ENCODE results near the gene CIBAR2.

CIBAR2 gene

GRCh38 chr16:85151603-85152413, 39.5 kb upstream of the CIBAR2 start:
- no peaks in the 10 kb centered on the region for H3K9me3 ChIP-seq
- no peak overlapping the region for H3K4me3 ChIP-seq
- intact Hi-C loops (cut with DNase I; ENCODE audit: low total_unique reads): no loop called here
- no peaks in the 10 kb centered on the region for H3K27me3 ChIP-seq
- TF ChIP-seq CTCF (IDR thresholded peaks at IDR 0.05): no peak
- H3K27ac ChIP-seq: peak overlapping the region; percentile 71
- peak; percentile 80 to 96 for DNase-seq
- H3K4me1 ChIP-seq: peaks cover 4 to 65% (median 50%) of the 10 kb centered on the region in 4 donors
- H3K36me3 ChIP-seq: no peaks in the 10 kb centered on the region

GRCh38 chr16:85151079-85151602, 38.9 kb upstream of the CIBAR2 start:
- Histone ChIP-seq H3K27ac (peak overlapping the region; percentile 71), H3K36me3 (no peaks in the 10 kb centered on the region), H3K4me3 (no peak overlapping the region), H3K4me1 (peaks cover 4 to 71% (median 52%) of the 10 kb centered on the region in 4 donors), H3K9me3 (no peaks in the 10 kb centered on the region), H3K27me3 (no peaks in the 10 kb centered on the region)
- intact Hi-C loops (cut with DNase I; ENCODE audit: low total_unique reads): no loop called here
- no peak for TF ChIP-seq CTCF (IDR thresholded peaks at IDR 0.05)
- no peak for DNase-seq

GRCh38 chr16:85150331-85150940, 38.2 kb upstream of the CIBAR2 start:
- intact Hi-C loops (cut with DNase I; ENCODE audit: low total_unique reads): no loop called here
- Histone ChIP-seq H3K4me3 (no peak overlapping the region), H3K27me3 (no peaks in the 10 kb centered on the region), H3K36me3 (no peaks in the 10 kb centered on the region), H3K4me1 (peaks cover 4 to 76% (median 52%) of the 10 kb centered on the region in 4 donors), H3K27ac (peak overlapping the region; percentile 71), H3K9me3 (no peaks in the 10 kb centered on the region)
- TF ChIP-seq CTCF (IDR thresholded peaks at IDR 0.05): no peak
- DNase-seq: no peak

- Histone ChIP-seq H3K36me3 (no peaks in the 10 kb centered on the region), H3K4me1 (peaks cover 4 to 76% (median 52%) of the 10 kb centered on the region in 4 donors), H3K27me3 (no peaks in the 10 kb centered on the region), H3K4me3 (no peak overlapping the region), H3K27ac (peak overlapping the region; percentile 71), H3K9me3 (no peaks in the 10 kb centered on the region)
- TF ChIP-seq CTCF (IDR thresholded peaks at IDR 0.05): no peak
- DNase-seq: peak in 1 of 2 donors; percentile 89
- intact Hi-C loops (cut with DNase I; ENCODE audit: low total_unique reads): no loop called here
These were observed 37.5 kb upstream of the CIBAR2 start for GRCh38 chr16:85149776-85150175.

- H3K4me3 ChIP-seq: no peak overlapping the region
- no peak for TF ChIP-seq CTCF (IDR thresholded peaks at IDR 0.05)
- DNase-seq: no peak
- H3K36me3 ChIP-seq: no peaks in the 10 kb centered on the region
- no peak overlapping the region for H3K27ac ChIP-seq
- intact Hi-C loops (cut with DNase I; ENCODE audit: low total_unique reads): no loop called here
- H3K9me3 ChIP-seq: no peaks in the 10 kb centered on the region
- H3K4me1 ChIP-seq: peaks cover 4 to 77% (median 50%) of the 10 kb centered on the region in 4 donors
- H3K27me3 ChIP-seq: no peaks in the 10 kb centered on the region
These were observed 36.7 kb upstream of the CIBAR2 start for GRCh38 chr16:85148931-85149330.

All from tibial artery (tissue), 4 donors.